Vagina (tissue), 2 donors: ENCODE measurements around the gene ACSL6.

ENCODE experiments used
- POLR2A ChIP-seq, 2 donors: fragments of 450-650 bp; IDR thresholded peaks; one replicate each; pipeline ENCODE4 v1.6.1; 2017; ENCODE audit warnings: antibody characterized with exemption in 2 of 2, mild to moderate bottlenecking in 2 of 2, moderate library complexity in 2 of 2
- POLR2AphosphoS5 ChIP-seq, 2 donors: sonication (generic); formaldehyde crosslinking; IDR thresholded peaks; one replicate each; pipeline ENCODE4 v1.9.0; 2017; ENCODE audit warnings: antibody characterized with exemption in 2 of 2, mild to moderate bottlenecking in 2 of 2, low read depth in 1 of 2; ENCODE audit not compliant: insufficient read depth in 1 of 2
- TF ChIP-seq, protein P1 (sequence below), 3 experiments: fragments of 450-650 bp in 2 of 3; fragments of 200-600 bp in 1 of 3; sonication (generic) in 1 of 3; IDR thresholded peaks; one replicate each; pipeline ENCODE4 v1.5.1; 2017 to 2019; ENCODE audit warnings: antibody characterized with exemption in 3 of 3, mild to moderate bottlenecking in 2 of 3, moderate library complexity in 2 of 3

GRCh38 chr5:132053483-132053882, 42.0 kb upstream of the ACSL6 start:
- TF ChIP-seq, protein P1, sequence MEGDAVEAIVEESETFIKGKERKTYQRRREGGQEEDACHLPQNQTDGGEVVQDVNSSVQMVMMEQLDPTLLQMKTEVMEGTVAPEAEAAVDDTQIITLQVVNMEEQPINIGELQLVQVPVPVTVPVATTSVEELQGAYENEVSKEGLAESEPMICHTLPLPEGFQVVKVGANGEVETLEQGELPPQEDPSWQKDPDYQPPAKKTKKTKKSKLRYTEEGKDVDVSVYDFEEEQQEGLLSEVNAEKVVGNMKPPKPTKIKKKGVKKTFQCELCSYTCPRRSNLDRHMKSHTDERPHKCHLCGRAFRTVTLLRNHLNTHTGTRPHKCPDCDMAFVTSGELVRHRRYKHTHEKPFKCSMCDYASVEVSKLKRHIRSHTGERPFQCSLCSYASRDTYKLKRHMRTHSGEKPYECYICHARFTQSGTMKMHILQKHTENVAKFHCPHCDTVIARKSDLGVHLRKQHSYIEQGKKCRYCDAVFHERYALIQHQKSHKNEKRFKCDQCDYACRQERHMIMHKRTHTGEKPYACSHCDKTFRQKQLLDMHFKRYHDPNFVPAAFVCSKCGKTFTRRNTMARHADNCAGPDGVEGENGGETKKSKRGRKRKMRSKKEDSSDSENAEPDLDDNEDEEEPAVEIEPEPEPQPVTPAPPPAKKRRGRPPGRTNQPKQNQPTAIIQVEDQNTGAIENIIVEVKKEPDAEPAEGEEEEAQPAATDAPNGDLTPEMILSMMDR (IDR thresholded peaks at IDR 0.05), result no peak
- TF ChIP-seq POLR2A (IDR thresholded peaks at IDR 0.05) (no peak), POLR2AphosphoS5 (IDR thresholded peaks at IDR 0.05; ENCODE audit: insufficient read depth in 1 of 2, low read depth in 1 of 2) (no peak)
